ENCODE results near the gene NAALADL1.

NAALADL1 gene

DNA sequence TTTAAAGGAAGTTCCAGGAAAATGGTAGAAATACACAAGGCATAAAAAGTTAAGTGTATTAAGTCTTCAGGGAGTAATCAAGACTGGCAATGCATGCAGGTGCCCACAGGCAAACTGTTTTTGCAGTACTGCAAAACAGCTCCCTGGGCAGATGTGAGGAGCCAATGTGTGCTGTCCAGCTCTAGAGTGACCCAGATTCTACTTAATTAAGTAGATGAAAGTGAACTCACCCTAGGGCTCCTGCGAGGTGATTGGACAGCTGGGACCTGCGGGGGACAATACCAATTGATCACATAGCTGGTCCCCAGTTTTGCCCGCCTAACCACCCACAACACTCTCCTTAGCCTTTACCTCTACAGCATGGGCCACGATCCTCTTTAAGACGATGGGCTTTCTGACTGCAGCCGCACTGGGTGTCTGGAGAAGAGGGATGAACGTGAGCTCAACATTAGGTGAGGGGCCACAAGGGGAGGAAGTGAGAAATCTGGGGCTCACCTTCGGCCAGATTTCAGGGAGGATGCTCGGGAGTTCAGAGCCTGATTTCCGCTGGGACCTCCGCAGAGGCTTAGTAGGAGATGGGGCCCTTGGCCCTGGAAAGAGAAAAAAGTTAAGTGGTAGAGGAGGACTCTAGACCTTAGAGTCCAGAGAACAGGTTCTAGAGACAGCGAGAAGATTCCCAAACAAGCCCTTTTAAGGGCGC, 24.9 kb upstream of the NAALADL1 start:
- DNase-seq = no peak

DNA sequence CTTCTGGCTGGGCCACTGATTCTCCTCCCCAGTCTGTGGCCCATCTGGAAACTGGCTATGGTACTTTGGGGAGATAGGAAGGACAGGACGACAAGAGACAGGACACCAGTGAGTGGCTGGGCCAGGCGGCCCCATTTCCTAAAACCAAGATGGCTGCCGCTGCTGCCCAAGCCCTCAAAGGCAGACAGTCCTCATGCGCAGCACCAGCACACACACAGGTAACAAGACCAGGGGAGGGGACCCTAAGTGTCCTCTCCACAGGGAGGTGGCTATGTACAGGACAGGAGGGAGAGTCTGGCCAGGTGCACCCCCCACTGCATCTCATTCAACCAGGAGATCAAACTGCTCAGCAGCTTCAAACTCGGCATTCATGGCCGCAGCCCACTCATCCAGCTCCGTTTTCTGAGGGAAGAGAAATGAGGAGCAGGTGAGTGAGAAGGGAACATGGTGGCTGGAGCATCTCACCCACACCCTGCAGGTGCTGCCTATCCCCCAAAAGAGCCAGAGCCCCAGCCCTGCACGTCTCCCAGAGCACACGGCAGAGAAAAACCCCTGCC, 20.5 kb upstream of the NAALADL1 start:
- no peak for DNase-seq

DNA sequence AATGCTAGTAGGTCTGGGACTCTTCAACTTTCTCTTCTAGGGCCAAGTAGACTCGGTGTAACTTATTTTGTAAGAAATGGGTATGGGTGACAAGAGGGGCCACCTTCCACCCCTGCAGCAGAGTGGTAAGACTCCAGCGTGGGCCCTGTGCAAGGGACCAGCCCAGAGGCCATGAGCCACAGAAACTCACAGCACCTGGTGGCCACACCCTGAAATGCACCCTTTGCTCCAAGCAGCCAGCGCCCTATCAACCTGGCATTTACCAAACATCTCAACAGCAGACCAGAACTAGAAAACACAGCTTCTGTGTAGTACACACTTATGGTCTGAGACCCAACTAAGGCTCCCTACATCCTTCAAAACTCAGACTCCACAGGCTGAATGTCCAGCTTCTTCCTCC, 19.8 kb upstream of the NAALADL1 start:
- peak; percentile 13 for DNase-seq

DNA sequence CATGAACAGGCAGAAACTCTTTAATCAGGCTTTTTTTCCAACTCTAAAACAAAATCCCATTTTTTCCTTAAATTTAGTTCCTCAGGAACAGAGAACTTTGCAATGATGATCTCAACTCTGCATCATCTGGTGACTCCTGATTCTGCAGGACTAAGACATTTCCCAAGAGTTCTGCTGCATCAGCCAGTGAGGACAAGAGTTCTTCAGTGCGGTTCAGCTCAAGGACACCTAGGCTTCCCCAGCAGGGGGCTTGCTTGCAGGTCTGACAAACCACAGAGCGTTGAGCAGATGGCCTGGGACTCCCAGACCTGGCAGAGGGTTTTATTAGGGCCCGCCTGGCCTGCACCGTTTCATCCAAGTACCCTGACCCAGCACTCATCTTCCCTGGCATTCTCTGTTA, 19.1 kb upstream of the NAALADL1 start:
- no peak for DNase-seq

DNA sequence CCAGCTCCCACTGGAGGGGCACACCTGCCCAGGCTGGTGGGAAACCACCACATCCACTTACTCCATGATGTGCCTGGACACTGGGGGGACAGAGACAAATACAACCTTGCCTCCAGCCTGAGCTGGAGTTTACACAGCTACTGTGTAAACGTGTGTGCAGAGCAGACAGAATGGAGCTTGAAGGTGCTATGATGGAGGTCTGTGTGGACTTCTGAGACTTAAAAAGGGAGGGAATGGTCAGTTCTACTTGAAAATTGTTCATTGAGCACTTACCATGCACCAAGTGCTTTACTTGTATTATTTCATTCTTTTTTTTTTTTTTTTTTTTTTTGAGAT, 14.2 kb upstream of the NAALADL1 start:
- no peak for DNase-seq

DNA sequence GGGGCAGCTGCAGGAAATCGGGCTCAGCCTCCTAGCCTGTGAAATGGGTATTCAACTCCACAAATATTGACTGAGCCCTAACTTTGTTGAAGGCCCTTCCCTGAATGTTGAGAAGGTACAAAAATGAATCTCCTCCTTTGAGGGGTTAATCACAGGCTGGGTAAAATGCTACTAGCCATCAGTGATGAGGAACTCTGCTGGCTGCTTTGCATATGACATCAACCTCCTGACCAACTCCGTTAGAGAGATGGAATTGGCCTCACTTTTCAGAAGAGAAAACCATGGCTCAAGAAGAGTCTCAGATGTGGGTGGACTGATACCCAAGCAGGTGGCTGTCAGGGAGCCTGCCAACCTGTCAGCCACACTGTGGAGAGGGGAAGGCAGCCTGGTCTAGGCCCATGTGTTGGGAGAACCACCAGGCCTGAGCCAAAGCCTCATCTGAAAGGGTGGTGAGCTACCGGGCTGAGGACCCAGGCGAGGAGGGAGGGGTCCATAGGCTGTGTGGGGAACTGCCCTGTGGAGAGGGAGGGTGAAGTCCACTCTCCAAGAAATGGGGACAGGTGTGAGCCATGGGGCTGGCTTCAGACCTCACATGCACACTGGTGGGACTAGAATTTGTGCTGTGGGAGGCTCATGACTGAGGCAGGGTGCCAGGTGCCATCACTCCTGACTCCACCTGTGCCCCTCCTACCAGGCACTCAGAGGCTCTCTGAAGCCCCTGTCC, 13.7 kb upstream of the NAALADL1 start:
- DNase-seq = no peak

DNA sequence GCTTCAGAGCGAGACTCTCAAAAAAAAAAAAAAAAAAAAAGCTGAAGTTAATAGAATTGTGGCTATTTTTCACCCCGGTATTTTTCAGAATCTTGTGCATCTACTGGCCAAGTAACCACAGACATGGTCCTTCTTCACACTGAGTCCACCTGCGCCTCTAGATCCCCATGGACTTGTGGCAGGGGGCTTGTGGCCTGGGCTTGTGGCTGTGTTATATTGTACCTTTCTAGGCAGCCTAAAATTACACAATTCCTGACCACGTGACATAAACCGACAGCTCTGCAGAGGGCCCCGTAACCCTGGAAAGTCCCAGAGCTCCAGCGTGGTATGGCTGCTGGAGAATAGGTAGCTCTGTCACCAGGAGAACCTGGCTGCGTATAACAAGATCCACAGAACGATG, 10.9 kb upstream of the NAALADL1 start:
- DNase-seq = no peak

DNA sequence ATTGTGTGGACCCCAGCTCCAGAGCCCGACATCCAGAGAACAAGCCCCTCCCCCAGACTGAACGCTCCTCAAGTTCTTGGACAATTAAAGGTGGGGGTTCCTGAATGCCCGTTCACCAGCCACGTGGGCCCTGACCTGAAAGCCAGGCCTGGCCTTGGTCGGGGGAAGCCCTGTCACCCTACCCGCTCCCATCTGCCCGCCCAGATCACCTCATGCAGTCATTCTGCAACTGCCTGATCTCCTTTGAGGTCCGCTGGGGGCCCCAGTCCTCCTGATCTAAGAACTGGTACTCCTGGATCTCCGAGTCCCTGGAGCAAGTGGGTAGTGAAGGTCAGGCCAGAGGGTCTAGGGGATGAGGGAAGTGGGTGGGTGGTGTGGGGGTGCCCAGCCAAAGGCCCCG, 9.1 kb upstream of the NAALADL1 start:
- DNase-seq = no peak

DNA sequence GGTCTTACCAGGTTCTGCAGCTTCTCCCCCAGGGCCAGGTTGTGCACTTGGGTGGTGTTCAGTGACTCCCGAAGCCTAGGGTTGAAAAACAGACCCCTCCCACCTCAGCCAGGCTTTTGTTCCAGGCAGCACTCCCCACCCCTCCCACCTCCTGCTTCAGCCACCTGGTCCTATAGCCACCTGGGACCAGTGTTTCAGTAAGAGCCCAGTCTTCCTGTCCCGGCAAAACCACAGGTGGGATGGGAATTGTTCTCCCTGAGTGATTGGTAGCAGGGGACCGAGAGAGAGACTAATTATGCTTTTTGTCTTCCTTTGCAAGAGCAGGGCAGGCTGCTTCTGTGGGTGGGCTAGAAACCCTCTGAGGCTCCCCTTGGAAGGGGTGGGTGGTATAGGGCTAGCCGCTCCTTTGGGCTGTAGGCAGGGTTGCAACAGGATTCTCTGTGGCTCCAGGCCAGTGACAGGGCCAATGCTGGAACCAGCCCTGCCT, 8.5 kb upstream of the NAALADL1 start:
- peak; percentile 47 for DNase-seq

DNA sequence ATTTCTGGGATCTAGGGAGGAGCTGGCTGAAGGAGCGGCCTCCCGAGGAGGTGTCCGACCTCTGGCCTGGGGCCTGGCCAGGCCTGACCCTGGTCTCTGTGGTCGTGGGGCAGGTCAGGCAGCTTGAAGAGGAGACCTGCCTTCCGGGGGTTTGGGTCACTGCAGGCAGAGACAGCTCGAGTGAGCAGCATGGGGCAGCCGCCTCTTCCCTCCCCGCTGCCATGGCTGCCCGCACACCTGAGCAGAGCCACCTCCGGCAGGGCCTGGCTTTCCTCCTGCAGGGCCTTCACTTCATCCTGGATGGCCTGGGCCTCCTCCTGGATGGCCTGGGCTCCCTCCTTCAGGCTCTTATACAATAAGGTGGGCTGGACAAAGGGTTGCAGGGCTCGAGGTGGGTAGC, 8.0 kb upstream of the NAALADL1 start:
- DNase-seq = no peak

DNA sequence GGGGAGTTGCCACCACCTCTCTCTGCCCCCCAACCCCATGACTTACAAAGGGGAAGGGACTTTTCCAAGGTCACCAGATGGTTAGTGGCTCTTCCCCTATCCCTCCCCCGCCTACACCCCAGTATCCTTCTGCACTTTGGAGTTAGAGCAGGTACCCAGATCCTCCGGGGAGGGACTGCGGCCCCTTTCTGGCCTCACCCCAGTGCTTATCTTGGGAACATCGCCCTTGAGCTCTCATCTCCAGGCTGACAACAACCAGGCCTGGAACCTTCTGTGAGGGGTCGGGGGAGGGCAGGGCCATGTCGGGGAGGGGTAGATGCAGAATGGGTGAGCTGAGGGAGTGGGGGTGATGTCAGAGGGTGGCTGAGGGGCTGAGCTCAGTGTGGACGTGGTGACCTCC, 7.5 kb upstream of the NAALADL1 start:
- no peak for DNase-seq

DNA sequence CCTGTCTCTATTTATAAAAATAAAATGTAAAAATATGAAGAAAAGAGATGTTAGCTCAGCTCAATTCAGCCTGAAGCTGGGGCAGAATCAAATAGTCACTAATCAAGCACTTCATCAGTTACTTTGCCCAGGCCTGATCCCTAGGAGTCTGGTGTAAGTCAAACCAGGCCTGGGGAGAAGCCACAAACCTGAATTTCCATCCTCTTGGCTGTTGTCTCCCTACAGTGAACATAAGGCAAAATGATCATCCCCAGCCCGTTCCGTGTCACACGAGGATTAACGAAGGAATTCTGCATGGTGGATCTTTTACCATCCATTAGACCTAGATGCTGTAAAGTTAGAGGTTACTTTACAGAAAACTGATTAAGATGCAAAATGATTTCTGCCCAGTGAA, 6.5 kb upstream of the NAALADL1 start:
- no peak for DNase-seq

DNA sequence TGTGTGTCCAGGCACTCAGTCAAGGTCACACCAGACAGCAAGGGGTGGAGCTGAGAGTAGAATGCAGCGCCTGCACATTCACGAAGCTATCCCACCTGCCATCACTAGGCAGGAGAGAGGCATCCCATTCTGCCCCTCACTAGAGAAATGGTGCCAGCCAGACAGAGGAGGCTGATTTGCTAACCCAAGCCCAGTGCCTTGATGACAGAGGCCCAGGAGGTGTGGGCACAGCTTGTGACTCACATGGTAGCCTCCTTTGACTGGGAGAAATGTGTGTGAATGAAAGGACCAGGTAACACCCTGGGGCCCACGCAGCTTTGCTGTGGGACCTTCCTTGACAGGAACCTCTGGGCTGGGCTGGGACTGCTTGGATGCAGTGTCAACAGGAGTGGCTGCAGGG, 5.2 kb upstream of the NAALADL1 start:
- DNase-seq = no peak

DNA sequence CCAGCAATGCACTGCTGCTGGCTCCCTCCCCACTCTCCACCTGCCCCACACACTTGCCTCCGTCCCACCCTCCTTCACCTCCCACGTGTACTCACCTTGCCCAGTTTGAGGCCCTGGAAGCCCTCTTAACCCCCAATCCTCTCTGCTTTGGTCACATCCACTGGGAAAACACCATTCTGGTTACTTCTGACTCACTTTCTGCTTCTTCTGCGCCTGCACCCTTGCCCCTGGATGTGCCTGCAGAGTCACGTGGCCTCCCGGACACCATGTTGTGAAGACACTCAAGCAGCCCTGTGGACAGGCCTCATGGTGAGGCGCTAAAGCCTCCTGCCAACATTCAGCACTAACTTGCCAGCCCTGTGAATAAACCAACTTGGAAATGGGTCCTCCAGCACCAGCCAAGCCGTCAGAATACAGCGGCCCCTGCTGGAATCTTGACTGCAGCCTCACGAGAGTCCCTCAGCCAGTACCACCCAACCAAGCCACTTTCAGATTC, 2.6 kb upstream of the NAALADL1 start:
- no peak for DNase-seq

DNA sequence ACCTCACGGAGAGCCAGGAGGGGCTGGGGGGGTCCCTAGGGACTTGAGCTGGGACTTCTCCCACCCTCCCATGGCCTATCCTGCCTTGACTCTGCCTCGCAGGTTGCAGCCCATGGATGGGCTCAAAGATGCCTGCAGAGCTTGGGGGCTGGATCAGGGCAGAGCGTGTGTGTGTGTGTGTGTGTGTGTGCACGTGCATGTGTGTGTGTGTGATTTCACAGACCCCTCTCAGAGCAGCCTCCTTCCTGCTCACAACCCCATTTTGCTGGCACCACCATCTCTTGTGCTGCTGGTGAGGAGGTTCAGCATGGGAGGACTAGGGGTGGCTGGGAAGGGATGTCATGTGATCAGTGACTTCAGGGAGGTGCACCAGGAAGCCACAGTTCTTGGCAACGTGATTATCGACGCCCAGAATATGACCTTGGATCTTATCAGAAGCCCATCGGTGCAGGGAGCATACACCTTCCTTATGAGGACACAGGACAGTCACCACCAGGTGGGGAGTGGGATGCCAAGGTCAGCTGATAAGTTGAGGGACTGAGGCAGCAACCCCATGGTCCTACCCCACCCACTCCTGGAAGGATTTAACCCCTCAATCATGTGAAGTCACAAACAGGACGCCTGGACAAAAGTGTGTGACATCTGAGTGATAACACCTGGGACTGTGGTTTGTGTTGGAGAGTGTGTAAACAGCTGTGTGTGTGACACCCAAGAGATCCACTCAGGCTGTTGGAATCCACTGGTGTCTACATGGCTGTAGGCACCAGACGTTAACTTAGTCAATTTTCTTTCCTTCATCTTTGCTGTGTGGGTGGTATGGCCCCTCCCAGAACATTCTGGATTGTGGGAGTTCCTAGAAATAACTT, 1.8 kb upstream of the NAALADL1 start:
- DNase-seq = no peak

DNA sequence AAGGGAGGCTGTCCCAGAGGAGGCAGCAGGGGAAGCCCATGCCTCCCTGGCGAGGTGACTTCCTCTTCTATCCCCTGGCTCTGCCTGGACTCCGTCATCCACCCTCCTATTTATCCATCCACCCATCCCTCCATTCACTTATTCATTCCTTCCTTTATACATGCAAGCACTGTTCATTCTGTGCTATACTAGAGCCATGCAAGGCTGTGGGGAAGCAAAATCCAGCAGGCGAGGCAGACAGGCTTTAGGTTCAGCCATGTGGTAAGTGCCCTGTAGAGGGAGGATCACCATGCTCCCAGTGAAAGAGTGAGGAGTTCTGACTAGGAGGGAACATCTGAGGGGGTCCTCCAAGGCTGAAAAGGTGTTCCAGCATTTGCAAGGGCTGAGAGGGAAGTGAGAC, 1.2 kb upstream of the NAALADL1 start:
- DNase-seq = no peak

DNA sequence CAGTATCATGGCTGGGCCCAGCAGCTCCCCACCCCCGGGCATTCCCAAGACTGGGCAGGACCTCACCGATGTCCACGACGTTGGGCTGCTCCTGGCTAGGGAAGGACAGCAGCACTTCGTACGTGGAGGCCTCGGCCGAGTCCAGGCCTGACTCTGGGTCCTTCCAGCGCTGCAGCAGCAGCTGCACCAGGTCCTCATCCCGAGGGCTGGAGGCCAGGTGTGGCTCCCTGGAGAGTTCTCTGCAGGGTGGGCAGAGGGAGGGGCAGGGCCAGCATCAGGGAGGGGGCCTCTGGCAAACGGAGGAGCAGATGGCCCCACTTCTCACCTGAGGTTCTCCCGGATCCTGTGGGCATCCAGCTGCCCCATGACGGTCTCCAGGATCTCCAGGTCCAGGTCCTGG, 341 bp downstream of the NAALADL1 start:
- no peak for DNase-seq

DNA sequence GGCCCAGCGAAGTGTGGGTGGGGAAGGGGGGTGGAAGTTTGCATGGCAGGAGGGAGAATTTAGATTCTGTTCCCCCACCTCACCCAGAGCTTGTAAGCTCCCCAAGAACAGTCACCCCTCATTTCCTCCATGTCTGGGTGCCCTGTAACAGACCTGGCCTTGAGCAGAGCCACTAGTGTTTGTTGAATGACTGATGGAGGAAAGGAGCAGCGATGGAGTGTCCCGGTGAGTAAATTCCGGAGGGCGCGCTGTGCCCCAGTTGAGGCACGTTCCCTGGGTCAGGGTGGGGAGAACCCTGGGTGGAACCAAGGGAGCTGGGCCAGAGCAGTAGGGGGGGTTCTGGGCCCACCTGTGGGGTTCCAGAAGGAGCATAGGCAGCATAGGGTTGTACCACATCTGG, 827 bp downstream of the NAALADL1 start:
- DNase-seq = no peak

DNA sequence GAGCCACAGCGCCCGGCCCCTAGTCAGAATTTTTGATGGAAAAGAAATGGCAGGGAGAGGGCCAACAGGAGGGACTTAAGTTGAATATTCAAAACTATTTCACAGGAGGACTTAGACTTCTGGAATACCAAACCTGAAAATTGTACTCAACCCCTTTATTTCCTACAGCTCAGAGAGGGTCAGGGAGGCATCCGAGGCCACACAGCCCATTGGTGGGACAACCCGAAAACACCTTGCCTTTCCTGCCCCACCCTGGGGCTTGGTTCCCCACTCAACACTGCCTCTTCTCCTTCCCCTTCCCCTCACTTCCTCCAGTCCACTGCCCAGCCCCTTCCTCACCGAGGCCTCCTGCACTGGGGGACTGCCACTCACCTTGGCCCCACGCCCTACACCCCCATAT, 1.4 kb downstream of the NAALADL1 start:
- no peak for DNase-seq

DNA sequence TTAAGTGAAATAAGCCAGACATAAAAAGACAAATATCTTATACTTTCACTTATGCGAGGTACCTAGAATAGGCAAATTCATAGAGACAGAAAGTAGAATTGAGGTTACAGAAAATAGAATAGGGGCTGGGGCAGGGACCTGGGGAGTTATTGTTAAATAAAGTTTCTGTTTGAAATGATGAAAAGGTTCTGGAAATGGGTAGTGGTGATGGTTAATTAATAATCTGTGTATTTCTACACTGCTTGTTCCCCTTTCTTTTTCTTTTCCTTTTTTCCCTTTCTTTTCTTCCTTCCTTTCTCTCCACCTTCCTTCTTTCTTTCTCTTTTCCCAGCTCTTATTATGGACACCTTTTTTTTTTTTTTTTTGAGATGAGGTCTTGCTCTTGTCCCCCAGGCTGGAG, 2.8 kb downstream of the NAALADL1 start:
- no peak for DNase-seq

DNA sequence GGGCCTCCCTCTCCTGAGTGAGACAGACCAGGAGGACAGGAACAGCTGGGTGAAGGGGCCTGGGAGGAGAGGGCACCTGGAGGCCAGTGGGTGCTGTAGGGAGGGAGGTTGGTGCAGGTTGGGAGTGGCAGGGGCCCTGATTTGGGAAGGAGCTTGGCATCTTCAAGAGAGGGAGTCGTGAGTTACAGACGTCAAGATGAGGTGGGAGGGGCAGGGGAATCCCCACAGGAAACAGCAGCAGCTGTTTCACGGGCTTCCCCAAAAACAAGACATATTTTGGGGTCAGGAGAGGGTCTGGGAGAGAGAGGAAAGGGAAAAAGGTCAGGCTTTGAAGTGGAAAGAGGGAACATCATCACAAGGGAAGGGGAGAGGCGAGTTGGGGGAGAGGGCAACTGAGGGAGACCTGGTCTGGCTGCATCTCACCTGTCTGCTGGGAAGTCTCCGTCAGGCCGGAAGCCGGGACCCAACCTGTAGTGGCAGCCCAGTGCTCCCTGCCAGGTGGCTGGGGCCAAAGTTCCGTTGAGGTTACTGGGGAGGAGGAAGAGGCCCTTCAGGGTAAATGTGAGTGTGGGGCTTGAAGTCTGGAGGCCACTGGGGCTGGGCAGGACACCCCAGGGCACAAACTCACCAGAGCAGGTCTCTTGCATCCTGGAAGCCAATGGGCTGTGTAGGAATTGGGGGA, 4.4 kb downstream of the NAALADL1 start:
- no peak for DNase-seq

DNA sequence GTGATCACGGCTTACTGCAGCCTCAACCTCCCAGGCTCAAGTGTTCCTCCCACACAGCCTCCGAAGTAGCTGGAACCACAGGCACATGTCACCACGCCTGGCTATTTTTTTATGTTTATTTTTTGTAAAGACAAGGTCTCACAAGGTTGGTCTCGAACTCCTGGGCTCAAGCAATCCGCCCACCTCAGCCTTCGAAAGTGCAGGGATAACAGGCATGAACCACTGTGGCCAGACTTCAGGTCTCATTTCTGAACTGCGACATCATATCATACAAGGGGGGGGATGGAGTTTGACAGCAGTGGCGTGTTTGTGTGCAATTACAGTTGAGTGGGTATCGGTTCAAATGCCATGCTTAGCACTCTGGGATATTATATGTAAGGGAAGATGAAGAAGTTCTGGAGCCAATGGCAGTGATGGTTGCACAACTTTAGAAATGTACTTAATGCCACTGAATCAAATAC, 6.9 kb downstream of the NAALADL1 start:
- DNase-seq = no peak

Measured in DMS153 (cell line).